Osteocyte (in vitro differentiated cells): ENCODE data around the gene SLC35E4. TPM values are rescaled to one million over a fixed set of nuclear protein-coding genes. Genes with fewer than 3 reads are reported as not detected.
A peak's percentile ranks its signal among the peaks of the same experiment; 100 is the strongest.

Experiments
- DNase-seq: peaks from one replicate; pipeline ENCODE4 v3.0.0; 2021; ENCODE audit warnings: mixed read lengths; ENCODE audit not compliant: unreplicated experiment; ENCODE audit errors: extremely low spot score
- H3K27ac Mint-ChIP-seq: one replicate; pipeline ENCODE4 v1.8.0; 2021; ENCODE audit warnings: mild to moderate bottlenecking, mixed read lengths; ENCODE audit not compliant: unreplicated experiment
- H3K27me3 Mint-ChIP-seq: one replicate; pipeline ENCODE4 v1.8.0; 2021; ENCODE audit warnings: mixed read lengths; ENCODE audit not compliant: unreplicated experiment
- H3K36me3 Mint-ChIP-seq: one replicate; pipeline ENCODE4 v1.8.0; 2021; ENCODE audit warnings: mixed read lengths; ENCODE audit not compliant: unreplicated experiment
- H3K4me1 Mint-ChIP-seq: one replicate; pipeline ENCODE4 v1.8.0; 2021; ENCODE audit warnings: mixed read lengths; ENCODE audit not compliant: unreplicated experiment
- H3K4me3 Mint-ChIP-seq: one replicate; pipeline ENCODE4 v1.8.0; 2021; ENCODE audit warnings: mild to moderate bottlenecking, moderate library complexity, mixed read lengths; ENCODE audit not compliant: unreplicated experiment
- H3K9me3 Mint-ChIP-seq: one replicate; pipeline ENCODE4 v1.8.0; 2021; ENCODE audit warnings: mixed read lengths; ENCODE audit not compliant: unreplicated experiment
- CTCF ChIP-seq: fragments of 200-600 bp; sonication (generic); IDR thresholded peaks from 2 replicates; pipeline ENCODE4 v1.5.0; 2021; ENCODE audit warnings: antibody characterized with exemption, mild to moderate bottlenecking, moderate library complexity
- total RNA-seq: library from RNA; stranded (reverse); gene quantifications from 2 replicates; pipeline ENCODE4 v1.2.1, GENCODE V29; 2021

Gene SLC35E4
- total RNA-seq, 1 donor from 2014 or later: 10.2 TPM

- peak overlapping the region; percentile 84 for H3K27ac Mint-ChIP-seq
- peaks cover 28% of the 10 kb centered on the region for H3K4me1 Mint-ChIP-seq
- no peaks in the 10 kb centered on the region for H3K9me3 Mint-ChIP-seq
- H3K36me3 Mint-ChIP-seq: peaks cover 3% of the 10 kb centered on the region
- DNase-seq: no peak
- H3K4me3 Mint-ChIP-seq: peak overlapping the region; percentile 76
- TF ChIP-seq CTCF: no peak
- H3K27me3 Mint-ChIP-seq: no peaks in the 10 kb centered on the region
Measured at GRCh38 chr22:30636226-30637077, 871 bp downstream of the SLC35E4 start.

GRCh38 chr22:30637701-30638114 is 2.1 kb downstream of the SLC35E4 start:
- Mint-ChIP-seq H3K4me3 (peak overlapping the region; percentile 52), H3K4me1 (peaks cover 28% of the 10 kb centered on the region), H3K9me3 (no peaks in the 10 kb centered on the region), H3K27ac (peak overlapping the region; percentile 60), H3K36me3 (peaks cover 3% of the 10 kb centered on the region), H3K27me3 (no peaks in the 10 kb centered on the region)
- no peak for TF ChIP-seq CTCF
- DNase-seq: no peak

GRCh38 chr22:30640361-30640760 is 4.8 kb downstream of the SLC35E4 start:
- Mint-ChIP-seq H3K27ac (no peak overlapping the region), H3K4me1 (peaks cover 20% of the 10 kb centered on the region), H3K27me3 (no peaks in the 10 kb centered on the region), H3K36me3 (peaks cover 3% of the 10 kb centered on the region), H3K9me3 (no peaks in the 10 kb centered on the region), H3K4me3 (no peak overlapping the region)
- no peak for DNase-seq
- no peak for TF ChIP-seq CTCF

GRCh38 chr22:30640839-30641430 is 5.4 kb downstream of the SLC35E4 start:
- H3K27ac Mint-ChIP-seq: no peak overlapping the region
- TF ChIP-seq CTCF: no peak
- no peak overlapping the region for H3K4me3 Mint-ChIP-seq
- H3K4me1 Mint-ChIP-seq: peaks cover 19% of the 10 kb centered on the region
- no peaks in the 10 kb centered on the region for H3K9me3 Mint-ChIP-seq
- DNase-seq: no peak
- no peaks in the 10 kb centered on the region for H3K27me3 Mint-ChIP-seq
- H3K36me3 Mint-ChIP-seq: peaks cover 3% of the 10 kb centered on the region
